ENCODE results near the gene PDAP1.
A peak's percentile ranks its signal among the peaks of the same experiment; 100 is the strongest.
"Not testable (repeated sequence)": the region's sequence is repeated elsewhere in the genome, so short reads cannot be mapped to it uniquely, and the experiment has no call there.

PDAP1 gene

DNA sequence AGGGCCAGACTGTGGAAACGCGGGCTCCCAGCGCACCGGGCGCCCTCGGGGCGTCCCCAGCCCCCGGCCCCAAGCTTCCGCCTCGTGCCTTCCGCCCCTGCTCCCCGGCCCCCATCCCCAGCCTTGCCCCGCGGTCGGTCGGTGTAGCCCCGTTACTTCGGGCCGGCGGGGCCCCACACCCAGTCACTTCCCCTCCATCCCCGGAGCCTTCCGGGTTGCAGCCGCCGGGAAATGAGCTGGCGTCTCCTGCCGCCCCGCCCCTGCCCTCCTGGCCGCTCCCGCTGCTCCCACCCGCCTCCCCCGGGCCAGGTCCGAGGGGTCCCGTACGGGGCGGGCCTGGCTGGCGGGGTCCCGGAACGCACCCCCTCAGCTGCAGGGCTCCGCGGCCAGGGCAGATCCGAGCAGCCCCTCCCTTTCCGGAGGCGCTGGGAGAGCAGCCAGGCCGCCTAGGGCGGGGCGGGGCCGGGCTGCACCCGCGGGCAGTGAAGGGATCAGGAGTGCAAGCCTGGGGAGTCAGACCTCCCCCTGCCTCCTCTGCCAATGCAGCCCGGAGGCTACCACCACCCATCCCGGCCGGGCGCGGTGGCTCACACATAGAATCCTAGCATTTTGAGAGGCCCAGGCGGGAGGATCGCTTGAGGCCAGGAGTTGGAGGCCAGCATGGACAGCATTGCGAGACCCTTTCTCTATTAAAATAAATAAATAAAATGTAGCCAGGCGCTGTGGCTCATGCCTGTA, 33.2 kb downstream of the PDAP1 start:
- peak; percentile 91 for DNase-seq (ENCODE audit: low spot score)

DNA sequence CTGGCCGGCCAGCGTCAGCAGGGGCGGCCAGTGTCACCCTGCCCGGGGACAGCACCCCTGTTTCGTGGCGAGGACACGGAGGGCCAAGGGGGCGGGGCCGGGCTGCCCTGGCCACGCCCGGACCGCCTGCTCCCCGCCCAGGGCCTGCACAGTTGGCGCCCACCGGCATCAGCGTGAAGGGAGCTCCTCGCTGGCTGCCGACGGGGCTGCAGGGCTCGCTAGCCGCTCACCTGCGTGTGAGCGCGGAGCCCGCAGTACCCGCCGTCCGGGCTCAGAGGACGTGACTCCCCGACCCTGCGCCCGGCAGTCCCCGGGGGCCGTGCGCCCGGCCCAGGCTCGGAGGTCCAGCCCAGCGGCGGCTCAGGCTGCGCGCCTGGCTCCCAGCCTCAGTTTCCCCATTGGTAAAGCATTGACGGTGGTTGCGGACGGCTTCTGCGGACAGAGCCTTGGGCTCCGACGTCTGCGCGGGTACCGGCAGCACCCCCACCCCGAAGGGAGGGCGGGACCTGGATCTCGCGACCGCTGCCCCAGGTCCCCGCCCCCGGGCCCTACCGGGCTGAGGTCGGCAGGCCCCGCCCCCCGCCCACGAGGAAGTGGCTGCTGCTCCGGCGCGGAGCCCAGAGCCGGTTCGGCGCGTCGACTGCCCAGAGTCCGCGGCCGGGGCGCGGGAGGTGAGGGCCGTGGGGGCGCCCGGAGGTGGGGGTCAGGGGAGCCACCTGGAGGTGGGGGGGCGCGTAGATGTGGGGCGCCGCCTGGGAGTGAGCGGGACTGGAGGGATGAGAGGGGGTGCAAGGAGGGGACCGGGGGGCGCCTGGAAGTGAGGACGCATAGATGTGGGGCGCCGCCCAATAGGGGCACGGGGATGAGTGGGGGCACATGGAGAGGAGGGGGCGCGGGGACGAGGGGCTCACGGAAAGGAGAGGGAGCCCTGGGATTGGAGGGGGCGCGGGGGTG, 34.0 kb downstream of the PDAP1 start, which contains the start of gene ARPC1B:
Gene ARPC1B, plus strand, starts transcription at position 620 of the 954 bp plus-strand sequence. CDS start 10,985 bp downstream, outside the sequence.
- DNase-seq (ENCODE audit: low spot score): peak; percentile 97

DNA sequence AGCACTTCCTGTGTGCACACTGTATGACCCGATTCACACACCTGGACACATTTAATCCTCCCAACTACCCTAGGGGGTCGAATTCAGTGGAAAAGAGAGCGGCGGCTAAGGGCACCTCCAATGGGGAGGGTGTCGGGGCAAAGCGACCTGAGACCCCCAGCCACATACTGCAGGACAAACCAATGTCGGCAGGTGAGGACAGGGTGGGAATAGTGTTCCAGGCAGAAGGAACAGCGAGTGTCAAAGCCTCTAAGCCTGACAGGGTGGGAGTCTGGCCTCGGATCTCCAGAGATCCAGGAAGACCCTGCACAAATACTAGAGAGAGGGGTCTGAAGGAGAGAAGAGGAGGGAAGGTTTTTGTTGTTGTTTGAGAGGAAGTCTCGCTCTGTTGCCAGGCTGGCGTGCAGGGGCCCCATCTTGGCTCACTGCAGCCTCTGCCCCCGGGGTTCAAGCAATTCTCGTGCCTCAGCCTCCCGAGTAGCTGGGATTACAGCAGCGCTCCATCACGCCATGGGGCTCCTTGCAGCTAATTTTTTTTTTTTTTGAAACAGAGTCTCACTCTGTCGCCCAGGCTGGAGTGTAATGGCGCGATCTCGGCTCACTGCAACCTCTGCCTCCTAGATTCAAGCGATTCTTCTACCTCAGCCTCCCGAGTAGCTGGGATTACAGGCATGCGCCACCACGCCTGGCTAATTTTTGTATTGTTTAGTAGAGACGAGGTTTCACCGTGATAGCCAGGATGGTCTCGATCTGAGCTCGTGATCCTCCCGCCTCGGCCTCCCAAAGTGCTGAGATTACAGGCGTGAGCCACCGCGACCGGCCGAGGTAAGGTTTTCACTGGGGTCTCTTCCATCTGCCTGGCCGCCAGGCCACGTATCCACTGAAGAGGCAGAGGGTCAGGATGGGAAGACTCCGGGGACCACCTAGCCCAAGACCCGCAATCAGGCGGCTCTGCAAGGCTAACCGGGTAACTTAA, 35.0 kb downstream of the PDAP1 start:
- no peak for DNase-seq (ENCODE audit: low spot score)

DNA sequence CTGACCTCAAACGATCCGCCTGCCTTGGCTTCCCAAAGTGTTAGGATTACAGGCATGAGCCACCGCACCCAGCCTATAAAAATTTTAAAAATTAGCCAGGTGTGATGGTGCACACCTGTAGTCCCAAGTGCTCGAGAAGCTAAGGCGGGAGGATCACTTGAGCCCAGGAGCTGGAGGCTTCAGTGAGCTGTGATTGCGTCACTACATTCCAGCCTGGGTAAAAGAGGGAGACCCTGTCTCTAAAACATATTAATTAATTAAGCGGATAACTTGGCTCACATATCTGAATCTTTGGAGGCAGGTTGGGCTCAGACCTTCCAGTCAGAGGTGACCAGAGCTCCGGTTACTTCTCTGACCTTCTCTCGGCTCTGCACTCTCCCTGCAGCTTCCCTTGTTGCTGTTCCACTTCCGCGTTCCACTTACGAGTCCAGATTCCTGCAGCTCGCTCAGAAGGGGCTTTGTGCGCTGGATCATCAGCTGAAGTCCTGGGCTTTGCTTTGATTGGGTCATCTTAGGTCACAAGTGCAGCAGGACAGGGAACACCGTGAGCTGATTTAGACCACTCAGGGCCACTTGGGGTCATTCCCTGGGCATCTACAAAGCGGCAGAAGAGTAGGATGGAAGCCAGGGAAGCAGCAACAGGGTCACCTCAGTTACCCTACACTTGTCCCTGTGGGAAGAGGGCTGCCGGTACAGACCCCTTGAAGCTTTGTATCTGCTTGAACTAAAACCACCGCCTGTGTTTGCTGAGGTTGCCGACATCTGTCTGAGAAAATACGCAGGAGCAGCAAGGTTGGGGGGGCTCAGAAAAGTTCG, 35.9 kb downstream of the PDAP1 start:
- DNase-seq (ENCODE audit: low spot score): no peak

DNA sequence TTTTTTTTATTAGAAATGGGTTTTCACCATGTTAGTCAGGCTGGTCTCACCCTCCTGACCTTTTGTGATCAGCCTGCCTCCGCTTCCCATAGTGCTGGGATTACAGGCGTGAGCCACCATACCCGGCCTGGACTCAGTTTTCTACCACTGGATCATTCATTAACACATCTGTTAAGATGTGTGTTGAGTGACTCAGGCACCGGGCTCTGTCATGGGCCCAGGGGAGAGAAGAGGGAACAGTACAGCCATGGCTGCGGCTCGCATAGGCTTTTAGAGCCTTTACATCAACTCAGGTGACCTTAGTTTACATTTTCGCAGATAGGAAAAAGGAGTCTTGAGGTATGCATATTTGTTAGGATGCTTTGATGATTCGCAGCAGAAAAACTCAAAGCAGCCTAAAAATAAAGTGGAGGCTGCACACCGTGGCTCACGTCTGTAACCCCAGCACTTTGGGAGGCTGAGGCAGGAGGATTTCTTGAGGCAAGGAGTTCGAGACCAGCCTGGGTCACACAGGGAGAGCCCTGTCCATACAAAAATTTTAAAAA, 36.9 kb downstream of the PDAP1 start:
- DNase-seq (ENCODE audit: low spot score): no peak

GRCh38 chr7:99369767-99370391, 38.5 kb downstream of the PDAP1 start:
- no peak for DNase-seq (ENCODE audit: low spot score)

- DNase-seq (ENCODE audit: low spot score): no peak
These were observed 39.5 kb downstream of the PDAP1 start for GRCh38 chr7:99368750-99369389.

DNA sequence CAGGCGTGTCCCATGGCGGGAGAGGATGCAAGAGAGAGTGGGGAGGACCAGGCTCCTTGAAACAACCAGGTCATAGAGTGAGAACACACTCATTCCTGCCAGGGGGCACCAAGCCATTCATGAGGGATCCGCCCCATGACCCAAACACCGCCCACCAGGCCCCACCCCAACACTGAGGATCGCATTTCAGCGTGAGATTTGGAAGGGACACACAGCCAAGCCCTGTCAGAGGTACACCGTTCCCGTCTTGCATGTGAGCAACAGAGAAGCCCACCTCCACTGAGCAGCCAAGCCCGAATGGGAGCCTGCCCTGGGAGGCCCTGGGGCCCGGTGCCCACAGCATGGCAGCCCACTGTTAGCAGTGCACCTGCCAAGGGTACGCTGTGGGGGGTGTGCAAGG, 41.8 kb downstream of the PDAP1 start:
- no peak for DNase-seq (ENCODE audit: low spot score)

DNA sequence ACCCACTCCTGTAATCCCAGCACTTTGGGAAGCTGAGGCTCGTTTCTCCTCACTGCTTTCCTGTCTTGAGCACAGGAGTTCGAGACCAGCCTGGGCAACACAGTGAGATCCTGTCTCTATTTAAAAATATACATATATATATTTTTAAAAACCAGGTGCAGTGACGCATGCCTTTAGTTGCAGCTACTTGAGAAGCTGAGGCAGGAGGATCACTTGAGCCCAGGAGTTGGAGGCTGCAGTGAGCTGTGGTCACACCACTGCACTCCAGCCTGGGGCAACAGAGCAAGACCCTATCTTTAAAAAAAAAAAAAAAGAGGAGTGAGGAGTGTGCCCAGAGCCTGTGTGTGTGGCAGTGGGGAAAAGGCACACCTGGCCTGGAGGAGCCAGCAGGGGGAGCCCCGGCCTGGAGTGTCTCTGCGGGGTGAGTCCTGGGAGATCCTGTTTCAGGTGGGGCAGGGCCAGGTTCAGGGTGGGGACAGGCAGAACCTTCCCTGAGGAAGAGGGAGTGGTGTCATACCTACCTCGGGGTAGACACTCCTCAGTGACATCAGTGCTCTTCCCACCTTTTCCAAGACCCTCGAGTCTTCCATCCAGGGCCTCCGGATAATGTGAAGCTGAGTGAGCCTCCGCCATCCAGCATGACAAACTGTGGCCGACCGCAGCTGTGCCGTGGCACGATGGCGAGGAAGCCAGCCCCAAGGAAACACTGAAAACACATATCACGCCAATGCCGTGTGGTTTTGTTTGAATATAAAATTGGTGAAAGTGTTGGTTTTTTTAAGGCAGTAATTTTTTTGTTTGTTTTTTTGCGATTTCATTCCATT, 42.9 kb downstream of the PDAP1 start:
- no peak for DNase-seq (ENCODE audit: low spot score)

GRCh38 chr7:99363286-99363685, 45.1 kb downstream of the PDAP1 start:
- no peak for DNase-seq (ENCODE audit: low spot score)

DNA sequence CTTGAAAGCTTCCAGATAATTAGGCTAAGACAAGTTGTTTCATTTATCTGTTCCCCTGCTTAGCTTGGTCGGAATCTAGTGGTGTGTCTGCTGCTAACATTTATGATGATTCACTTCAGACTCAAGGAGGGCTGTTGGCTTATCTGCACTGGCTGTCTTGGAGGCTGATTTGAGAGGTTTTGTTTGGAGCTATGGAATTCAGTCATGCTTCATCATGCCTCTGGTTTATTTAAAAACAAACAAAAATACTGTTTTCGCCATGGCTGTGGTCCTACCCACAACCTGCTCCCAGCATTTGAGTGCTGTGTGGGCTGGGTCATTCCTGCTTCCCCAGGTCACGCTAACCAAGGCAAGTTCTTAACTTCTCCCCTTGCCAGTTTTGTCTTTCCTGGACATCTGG, 45.6 kb downstream of the PDAP1 start:
- DNase-seq (ENCODE audit: low spot score): peak; percentile 82

DNA sequence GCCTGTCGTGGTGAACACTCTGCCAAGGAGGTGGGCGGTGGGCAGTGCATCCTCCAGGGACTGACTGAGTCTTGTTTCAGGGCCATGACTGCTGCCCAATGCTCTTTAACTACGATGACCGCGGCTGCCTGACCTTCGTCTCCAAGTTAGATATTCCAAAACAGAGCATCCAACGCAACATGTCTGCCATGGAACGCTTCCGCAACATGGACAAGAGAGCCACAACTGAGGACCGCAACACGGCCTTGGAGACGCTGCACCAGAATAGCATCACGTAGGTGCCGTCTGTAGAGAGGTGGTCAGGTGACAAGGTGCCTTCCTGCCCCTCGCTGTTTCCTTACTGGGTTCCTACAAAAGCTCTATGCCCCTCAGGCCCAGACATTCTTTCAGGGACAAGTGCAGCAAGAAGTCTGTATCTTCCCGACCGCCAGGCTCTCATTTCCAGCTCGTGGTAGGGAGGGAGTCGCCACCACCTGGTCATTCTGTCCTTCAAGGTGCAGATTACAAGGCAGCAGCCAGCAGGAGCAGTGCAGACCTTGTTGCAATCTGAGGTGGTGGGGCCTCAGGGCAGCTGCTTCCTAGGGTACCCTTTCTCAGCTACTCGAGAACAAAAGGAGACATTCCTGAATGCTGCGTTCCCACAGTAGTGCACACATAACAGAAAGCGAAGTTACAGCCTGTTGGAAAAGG, 48.8 kb downstream of the PDAP1 start:
- no peak for DNase-seq (ENCODE audit: low spot score)

DNA sequence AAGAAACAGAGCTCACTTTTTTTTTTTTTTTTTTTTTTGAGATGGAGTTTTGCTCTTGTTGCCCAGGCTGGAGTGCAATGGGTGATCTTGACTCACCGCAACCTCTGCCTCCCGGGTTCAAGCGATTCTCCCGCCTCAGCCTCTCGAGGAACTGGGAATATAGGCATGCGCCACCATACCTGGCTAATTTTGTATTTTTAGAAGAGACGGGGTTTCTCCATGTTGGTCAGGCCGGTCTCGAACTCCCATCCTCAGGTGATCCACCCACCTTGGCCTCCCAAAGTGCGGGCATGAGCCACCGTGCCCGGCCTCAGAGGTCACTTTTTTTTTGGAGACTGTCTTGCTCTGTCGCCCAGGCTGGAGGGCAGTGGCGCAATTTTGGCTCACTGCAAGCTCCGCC, 49.9 kb downstream of the PDAP1 start:
- DNase-seq (ENCODE audit: low spot score): not testable (repeated sequence)

DNA sequence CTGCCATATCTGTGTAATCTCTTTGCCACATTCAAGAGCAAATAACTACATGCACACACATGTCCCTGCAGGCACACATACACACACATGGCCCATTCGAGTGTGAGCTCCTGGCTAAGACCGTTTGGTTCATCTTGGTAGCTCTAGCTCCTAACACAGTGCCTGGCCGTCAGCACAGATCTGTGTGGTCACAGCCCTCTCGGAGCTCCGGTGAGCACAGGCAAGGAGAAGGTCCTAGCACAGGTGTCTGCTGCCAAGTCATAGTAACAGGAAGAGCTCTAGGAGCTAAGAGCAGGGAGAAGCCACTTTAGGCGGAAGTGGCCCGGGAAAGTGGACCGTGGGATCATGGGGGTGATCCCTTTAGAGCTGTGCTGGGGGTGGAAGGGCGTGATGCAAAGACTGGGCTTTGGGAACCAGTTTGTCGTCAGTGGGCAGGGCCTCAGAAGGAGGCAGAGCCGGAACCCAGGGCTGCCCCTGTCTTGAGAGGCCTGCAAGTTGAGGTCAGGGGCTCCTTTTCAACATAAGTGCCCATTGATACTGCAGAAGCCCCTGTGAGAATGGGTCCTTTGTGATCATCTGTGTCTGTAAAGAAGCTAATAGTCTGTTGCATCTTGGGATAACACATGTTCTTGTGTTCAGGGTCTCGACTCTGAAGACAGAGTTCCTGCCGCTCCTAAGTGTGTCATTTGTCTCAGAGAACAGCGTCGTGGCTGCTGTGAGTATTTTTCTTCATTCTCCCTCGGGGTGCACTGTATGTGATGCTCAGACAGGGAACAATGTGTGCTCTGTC, 50.5 kb downstream of the PDAP1 start:
- DNase-seq (ENCODE audit: low spot score): no peak

DNA sequence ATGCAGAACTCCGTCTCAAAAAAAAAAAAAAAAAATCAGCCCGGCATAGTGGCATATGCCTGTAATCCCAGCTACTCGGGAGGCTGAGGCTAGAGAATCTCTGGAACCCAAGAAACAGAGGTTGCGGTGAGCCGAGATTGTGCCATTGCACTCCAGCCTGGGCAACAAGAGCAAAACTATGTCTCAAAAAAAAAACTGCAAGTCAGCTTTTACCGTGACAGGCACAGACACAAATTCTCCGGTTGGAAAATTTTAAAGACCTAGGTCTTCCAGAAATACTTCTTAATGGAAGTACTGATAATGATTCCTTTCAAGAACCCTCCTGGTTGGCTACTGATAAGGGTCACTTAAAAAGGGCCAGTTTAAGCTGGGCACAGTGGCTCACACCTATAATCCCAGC, 53.3 kb downstream of the PDAP1 start:
- no peak for DNase-seq (ENCODE audit: low spot score)

DNA sequence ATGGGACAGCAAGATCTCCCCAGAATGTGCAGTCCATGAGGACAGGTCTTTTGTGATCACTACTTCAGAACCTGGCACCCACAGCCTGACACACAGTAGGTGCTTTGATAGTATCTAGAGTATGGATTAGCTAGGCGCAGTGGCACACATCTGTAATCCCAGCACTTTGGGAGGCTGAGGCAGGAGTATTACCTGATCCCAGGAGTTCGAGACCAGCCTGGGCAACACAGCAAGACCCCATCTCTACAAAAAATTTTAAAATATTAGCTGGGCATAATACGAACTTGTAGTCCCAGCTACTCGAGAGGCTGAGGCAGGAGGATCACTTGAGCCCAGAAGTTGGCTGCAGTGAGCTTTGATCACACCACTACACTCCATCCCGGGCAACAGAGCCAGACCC, 56.1 kb downstream of the PDAP1 start:
- no peak for DNase-seq (ENCODE audit: low spot score)

- DNase-seq (ENCODE audit: low spot score): not testable (repeated sequence)
These were observed 57.8 kb downstream of the PDAP1 start for GRCh38 chr7:99350641-99351040.

Data from AG20443 (cell line).